ACHN (cell line): ENCODE measurements around the gene GABRG1.

Experiments
- DNase-seq: peaks from one replicate; pipeline ENCODE4 v3.0.0-alpha.2; 2015
- in situ Hi-C: cut with HindIII; loops from 2 replicates; pipeline ENCODE4 v1.10.0; 2017; ENCODE audit warnings: low sequenced_read_pairs, low pct_ligation_motif_present, low pct_unique_long_range_greater_than_20kb

Gene GABRG1

GRCh38 chr4:46123913-46124755 is at the start of gene GABRG1:
TSS of gene GABRG1 (minus strand) at chr4:46124054. CDS start at chr4:46123913, 141 bp downstream.
- in situ Hi-C loops = no loop called here
- DNase-seq = no peak

GRCh38 chr4:46146993-46147392 is 23.1 kb upstream of the GABRG1 start:
- DNase-seq = no peak
- in situ Hi-C loops = no loop called here

GRCh38 chr4:46131498-46132057 is 7.7 kb upstream of the GABRG1 start:
- DNase-seq = no peak
- in situ Hi-C loops = no loop called here

GRCh38 chr4:46124773-46125413 is 1.0 kb upstream of the GABRG1 start:
- in situ Hi-C loops = no loop called here
- no peak for DNase-seq

DNA sequence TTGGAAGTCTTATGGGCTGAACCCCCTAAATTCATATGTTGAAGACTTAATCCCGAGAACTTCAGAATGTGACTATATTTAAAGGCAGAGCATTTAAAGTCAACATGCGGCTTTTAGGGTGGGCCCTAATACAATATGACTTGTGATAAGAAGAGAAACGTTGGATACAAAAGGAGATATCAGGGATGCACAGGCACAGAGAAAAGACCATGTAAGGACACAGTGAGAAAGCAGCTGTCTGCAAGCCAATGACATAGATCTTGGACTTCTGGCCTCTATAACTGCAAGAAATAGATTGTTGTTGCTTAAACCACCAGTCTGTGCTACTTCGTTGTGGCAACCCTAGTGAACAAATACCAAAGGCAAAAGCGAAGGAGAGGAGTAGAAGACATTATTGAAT is 42.2 kb downstream of the GABRG1 start:
- no peak for DNase-seq

GRCh38 chr4:46081248-46081647 is 42.6 kb downstream of the GABRG1 start:
- in situ Hi-C loops = no loop called here
- no peak for DNase-seq

More for the DNA sequence above, 42.2 kb downstream of the GABRG1 start:
- in situ Hi-C loops = no loop called here

- in situ Hi-C loops = no loop called here
- no peak for DNase-seq
Measured at GRCh38 chr4:46073778-46074177, 50.1 kb downstream of the GABRG1 start.

GRCh38 chr4:46051392-46051791 is 72.5 kb downstream of the GABRG1 start:
- no peak for DNase-seq
- in situ Hi-C loops = no loop called here

- in situ Hi-C loops = no loop called here
- no peak for DNase-seq
Measured at GRCh38 chr4:46032056-46032455, 91.8 kb downstream of the GABRG1 start.

DNA sequence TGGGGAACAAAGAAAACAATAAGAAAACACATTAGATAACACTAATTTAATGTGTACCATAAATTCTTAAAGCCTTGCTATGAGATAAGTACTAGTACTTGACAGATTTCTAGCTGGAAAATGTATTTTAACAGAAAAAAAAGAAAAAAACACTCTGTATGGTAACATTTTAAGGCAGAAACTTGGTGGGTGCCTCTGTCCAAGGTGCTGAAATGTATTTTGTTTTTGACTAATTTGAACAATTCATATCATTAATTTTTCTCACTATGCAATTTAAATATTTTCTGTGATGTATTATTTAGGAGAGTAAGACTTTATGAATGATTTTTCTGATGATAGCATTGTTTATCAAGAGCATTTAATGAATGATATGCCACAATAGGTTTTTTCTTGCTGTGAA is 107.5 kb downstream of the GABRG1 start:
- peak; percentile 5 for DNase-seq
- in situ Hi-C loops = no loop called here

GRCh38 chr4:45992728-45993127 is 131.1 kb downstream of the GABRG1 start:
- in situ Hi-C loops = no loop called here
- DNase-seq = no peak

DNA sequence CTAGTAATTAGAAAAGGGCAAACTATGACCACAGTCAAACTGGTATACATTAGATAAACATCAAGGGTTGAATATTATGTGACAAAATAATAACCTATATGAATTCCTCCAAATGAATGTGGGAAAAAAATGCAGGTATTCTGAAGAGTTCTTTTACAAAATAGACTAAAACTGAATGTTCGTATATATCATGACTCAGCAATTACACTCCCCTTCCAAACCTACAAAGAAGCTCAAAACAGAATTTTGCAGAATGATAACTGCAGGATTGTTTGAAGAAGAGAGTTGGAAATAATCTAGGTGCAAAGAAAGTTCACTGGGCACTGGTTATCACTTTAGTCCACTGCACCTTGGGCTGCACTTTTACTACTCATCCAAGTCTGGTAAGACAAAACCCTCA is 134.1 kb downstream of the GABRG1 start:
- DNase-seq = no peak
- in situ Hi-C loops = no loop called here

- in situ Hi-C loops = no loop called here
- DNase-seq = no peak
Measured at GRCh38 chr4:45987858-45988257, 136.0 kb downstream of the GABRG1 start.
